Measurements from ENCODE around the gene VMP1.
"Not testable (repeated sequence)": the region's sequence is repeated elsewhere in the genome, so short reads cannot be mapped to it uniquely, and the experiment has no call there.

VMP1 gene

DNA sequence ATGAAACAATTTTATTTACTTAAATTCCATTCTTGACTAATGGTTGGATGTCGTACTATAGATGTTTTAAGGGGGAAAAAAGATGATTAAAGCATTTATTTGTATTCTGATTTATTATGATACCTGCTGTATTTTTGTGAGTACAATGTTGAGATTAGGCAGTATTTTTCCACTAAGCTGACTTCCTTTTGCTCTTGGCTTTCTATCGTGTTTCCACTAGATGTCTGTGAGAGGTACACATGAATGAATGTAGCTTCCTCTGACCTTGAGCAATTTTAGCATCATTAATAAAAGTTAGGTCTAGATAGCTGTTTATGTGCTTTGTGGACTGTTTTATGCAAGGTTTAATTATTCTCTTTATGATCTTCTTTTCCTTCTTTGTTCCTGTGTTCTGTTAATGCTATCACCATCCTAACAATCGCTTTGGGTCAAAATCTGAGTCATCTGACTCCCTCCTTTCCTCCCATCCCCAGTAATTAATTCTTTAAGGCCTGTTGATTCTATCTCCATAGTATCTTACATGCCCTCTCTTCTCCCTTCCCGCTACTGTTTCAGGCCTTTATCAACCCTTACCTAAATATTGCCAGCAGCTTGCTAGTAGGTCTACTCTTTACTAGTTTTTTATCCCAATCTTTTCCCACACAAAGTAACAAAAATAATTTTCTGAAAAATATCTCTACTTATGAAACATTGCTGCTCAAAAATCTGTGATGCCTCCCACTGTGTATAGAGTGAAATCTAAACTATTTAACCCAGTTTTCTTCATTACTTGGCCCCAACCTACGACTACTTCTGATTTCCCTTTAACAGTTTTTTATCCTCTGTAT, 76.0 kb downstream of the VMP1 start:
- Mint-ChIP-seq H3K9me3 (no peaks in the 10 kb centered on the region), H3K4me3 (peak overlapping the region; percentile 79), H3K36me3 (peaks cover 34% of the 10 kb centered on the region), H3K27ac (peak overlapping the region; percentile 96), H3K4me1 (peaks cover 75% of the 10 kb centered on the region), H3K27me3 (no peaks in the 10 kb centered on the region)
- CTCF ChIA-PET, result interaction anchor here (0.5 to 1.7 kb wide), 7 partner anchors 9 to 75 kb away, joined by 3 to 11 read pairs (median 4); no protein-coding TSS in a partner anchor
- no peak for DNase-seq

GRCh38 chr17:59785091-59785799, 77.8 kb downstream of the VMP1 start:
- peaks cover 27% of the 10 kb centered on the region for H3K36me3 Mint-ChIP-seq
- no peaks in the 10 kb centered on the region for H3K9me3 Mint-ChIP-seq
- peaks cover 73% of the 10 kb centered on the region for H3K4me1 Mint-ChIP-seq
- CTCF ChIA-PET, result interaction anchor here (0.7 to 4.4 kb wide), 8 partner anchors 21 to 74 kb away, joined by 3 to 37 read pairs (median 12); no protein-coding TSS in a partner anchor
- H3K27ac Mint-ChIP-seq, result peak overlapping the region; percentile 100
- no peak for DNase-seq
- H3K4me3 Mint-ChIP-seq, result peak overlapping the region; percentile 50
- H3K27me3 Mint-ChIP-seq, result no peaks in the 10 kb centered on the region

- H3K4me1 Mint-ChIP-seq, result peaks cover 71% of the 10 kb centered on the region
- H3K27ac Mint-ChIP-seq, result peak overlapping the region; percentile 100
- CTCF ChIA-PET, result interaction anchor here (0.9 to 4.4 kb wide), 9 partner anchors 22 to 73 kb away, joined by 3 to 37 read pairs (median 9); no protein-coding TSS in a partner anchor
- no peak for DNase-seq
- peak overlapping the region; percentile 67 for H3K4me3 Mint-ChIP-seq
- peaks cover 24% of the 10 kb centered on the region for H3K36me3 Mint-ChIP-seq
- H3K27me3 Mint-ChIP-seq, result no peaks in the 10 kb centered on the region
- H3K9me3 Mint-ChIP-seq, result no peaks in the 10 kb centered on the region
Measured at GRCh38 chr17:59786213-59786535, 78.7 kb downstream of the VMP1 start.

GRCh38 chr17:59786536-59787319, 79.3 kb downstream of the VMP1 start:
- DNase-seq, result peak; percentile 86
- Mint-ChIP-seq H3K4me3 (peak overlapping the region; percentile 67), H3K27me3 (no peaks in the 10 kb centered on the region), H3K4me1 (peaks cover 72% of the 10 kb centered on the region), H3K9me3 (no peaks in the 10 kb centered on the region), H3K27ac (peak overlapping the region; percentile 100), H3K36me3 (peaks cover 26% of the 10 kb centered on the region)
- CTCF ChIA-PET, result interaction anchor here (0.7 to 4.4 kb wide), 8 partner anchors 24 to 72 kb away, joined by 3 to 37 read pairs (median 12); no protein-coding TSS in a partner anchor

DNA sequence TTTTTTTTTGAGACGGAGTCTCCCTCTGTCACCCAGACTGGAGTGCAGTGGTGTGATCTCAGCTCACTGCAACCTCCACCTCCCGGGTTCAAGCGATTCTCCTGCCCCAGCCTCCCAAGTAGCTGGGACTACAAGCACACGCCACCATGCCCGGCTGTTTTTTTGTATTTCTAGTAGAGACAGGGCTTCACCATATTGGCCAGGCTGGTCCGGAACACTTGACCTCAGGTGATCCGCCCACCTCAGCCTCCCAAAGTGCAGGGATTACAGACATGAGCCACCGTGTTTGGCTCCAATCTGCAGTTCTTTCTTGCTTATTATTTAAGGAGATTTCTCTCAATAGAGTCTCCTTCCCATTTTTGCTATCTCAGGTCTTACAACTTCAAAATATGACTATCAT, 82.4 kb downstream of the VMP1 start:
- H3K9me3 Mint-ChIP-seq, DNase-seq, CTCF ChIA-PET, H3K27me3 Mint-ChIP-seq, H3K4me3 Mint-ChIP-seq: not testable (repeated sequence)
- H3K36me3 Mint-ChIP-seq, result peaks cover 28% of the 10 kb centered on the region
- peak overlapping the region; percentile 100 for H3K27ac Mint-ChIP-seq
- H3K4me1 Mint-ChIP-seq, result peaks cover 54% of the 10 kb centered on the region

GRCh38 chr17:59790418-59790817, 83.0 kb downstream of the VMP1 start:
- CTCF ChIA-PET, DNase-seq, H3K9me3 Mint-ChIP-seq, H3K4me3 Mint-ChIP-seq, H3K27me3 Mint-ChIP-seq, H3K27ac Mint-ChIP-seq: not testable (repeated sequence)
- peaks cover 30% of the 10 kb centered on the region for H3K36me3 Mint-ChIP-seq
- H3K4me1 Mint-ChIP-seq, result peaks cover 48% of the 10 kb centered on the region

GRCh38 chr17:59790910-59791309, 83.5 kb downstream of the VMP1 start:
- no peak overlapping the region for H3K4me3 Mint-ChIP-seq
- no peaks in the 10 kb centered on the region for H3K9me3 Mint-ChIP-seq
- H3K4me1 Mint-ChIP-seq, result peaks cover 49% of the 10 kb centered on the region
- peaks cover 32% of the 10 kb centered on the region for H3K36me3 Mint-ChIP-seq
- DNase-seq, result no peak
- no peaks in the 10 kb centered on the region for H3K27me3 Mint-ChIP-seq
- CTCF ChIA-PET, result interaction anchor here (0.6 kb wide), 1 partner anchor 26 kb away, joined by 3 read pairs; no protein-coding TSS in a partner anchor
- no peak overlapping the region for H3K27ac Mint-ChIP-seq

DNA sequence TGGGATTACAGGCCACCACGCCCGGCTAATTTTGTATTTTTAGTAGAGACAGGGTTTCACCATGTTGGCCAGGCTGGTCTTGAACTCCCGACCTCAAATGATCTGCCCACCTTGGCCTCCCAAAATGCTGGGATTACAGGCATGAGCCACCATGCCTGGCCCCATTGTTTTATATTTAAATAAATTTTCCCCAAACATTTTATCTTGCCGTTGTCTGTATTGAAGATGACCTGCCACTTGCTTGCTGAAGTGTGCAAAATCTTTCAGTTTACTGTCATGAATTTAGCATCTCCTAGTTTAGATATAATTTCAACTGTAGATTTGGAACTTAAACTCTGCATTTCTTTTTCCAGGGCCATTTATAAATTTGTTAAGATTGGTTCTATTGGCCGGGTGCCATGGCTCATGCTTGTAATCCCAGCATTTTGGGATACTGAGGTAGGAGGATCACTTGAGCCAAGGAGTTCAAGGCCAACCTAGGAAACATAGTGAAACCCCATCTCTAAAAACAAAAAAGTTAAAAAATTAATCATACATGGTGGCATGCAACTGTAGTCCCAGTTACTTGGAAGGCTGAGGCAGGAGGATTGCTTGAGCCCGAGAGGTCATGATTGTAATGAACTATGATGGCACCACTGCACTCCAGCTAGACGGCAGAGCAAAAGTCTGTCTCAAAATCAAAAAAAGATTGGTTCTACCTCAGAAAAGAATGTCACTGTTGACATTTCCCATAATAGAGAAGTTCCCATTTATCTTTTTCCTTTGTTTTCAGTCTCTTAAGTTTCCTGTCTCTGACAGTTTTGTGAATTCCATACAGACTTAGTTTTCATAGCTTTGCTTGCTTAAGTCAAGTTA, 84.4 kb downstream of the VMP1 start:
- Mint-ChIP-seq H3K27ac (peak overlapping the region; percentile 55), H3K27me3 (no peaks in the 10 kb centered on the region), H3K4me3 (no peak overlapping the region), H3K4me1 (peaks cover 48% of the 10 kb centered on the region), H3K36me3 (peaks cover 36% of the 10 kb centered on the region), H3K9me3 (no peaks in the 10 kb centered on the region)
- no peak for DNase-seq
- CTCF ChIA-PET, result interaction anchor here (0.6 kb wide), 1 partner anchor 27 kb away, joined by 3 read pairs; no protein-coding TSS in a partner anchor

- H3K4me3 Mint-ChIP-seq, DNase-seq, H3K27me3 Mint-ChIP-seq, H3K9me3 Mint-ChIP-seq, CTCF ChIA-PET: not testable (repeated sequence)
- peaks cover 34% of the 10 kb centered on the region for H3K36me3 Mint-ChIP-seq
- H3K4me1 Mint-ChIP-seq, result peaks cover 44% of the 10 kb centered on the region
- H3K27ac Mint-ChIP-seq, result peak overlapping the region; percentile 55
Measured at GRCh38 chr17:59792458-59792823, 85.0 kb downstream of the VMP1 start.

DNA sequence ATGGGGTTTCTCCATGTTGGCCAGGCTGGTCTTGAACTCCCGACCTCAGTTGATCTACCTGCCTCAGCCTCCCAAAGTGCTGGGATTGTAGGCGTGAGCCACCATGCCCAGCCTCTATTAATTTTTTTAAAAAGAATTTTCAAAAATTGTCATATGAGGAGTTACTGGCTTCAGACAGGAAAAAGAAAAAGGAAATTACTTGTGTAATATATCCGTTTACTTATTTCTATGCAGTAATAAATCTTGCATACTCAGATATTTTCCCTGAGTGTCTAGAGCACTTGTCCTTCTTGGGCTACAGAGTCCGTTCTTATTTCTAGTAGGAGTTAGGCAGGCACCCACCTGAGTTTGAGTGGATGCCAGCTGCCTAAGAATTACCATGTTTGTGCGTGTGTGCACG, 85.8 kb downstream of the VMP1 start:
- DNase-seq, result no peak
- no peak overlapping the region for H3K4me3 Mint-ChIP-seq
- no peaks in the 10 kb centered on the region for H3K9me3 Mint-ChIP-seq
- CTCF ChIA-PET, result no interaction called here
- H3K27ac Mint-ChIP-seq, result no peak overlapping the region
- H3K4me1 Mint-ChIP-seq, result peaks cover 46% of the 10 kb centered on the region
- H3K27me3 Mint-ChIP-seq, result no peaks in the 10 kb centered on the region
- peaks cover 32% of the 10 kb centered on the region for H3K36me3 Mint-ChIP-seq

DNA sequence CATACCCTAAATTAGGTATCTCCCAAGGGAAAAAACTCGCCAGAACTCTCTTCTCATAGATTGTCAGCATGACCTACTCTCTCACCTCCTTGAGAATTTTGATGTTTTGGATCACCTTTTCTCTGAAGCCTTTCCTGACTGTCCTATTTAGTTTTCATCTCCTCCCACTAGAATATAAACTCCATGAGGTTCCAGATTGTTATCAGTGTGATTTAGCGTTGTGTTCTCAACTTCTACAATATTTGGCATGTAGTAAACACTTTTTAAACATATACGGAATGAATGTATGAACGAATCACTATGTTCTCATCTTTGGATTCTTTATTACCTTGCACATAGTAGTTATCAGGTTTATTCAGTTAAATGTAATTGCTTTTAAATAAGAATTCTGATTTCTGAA, 88.7 kb downstream of the VMP1 start:
- H3K27ac Mint-ChIP-seq, result no peak overlapping the region
- H3K27me3 Mint-ChIP-seq, result no peaks in the 10 kb centered on the region
- CTCF ChIA-PET, result no interaction called here
- peaks cover 31% of the 10 kb centered on the region for H3K4me1 Mint-ChIP-seq
- H3K9me3 Mint-ChIP-seq, result no peaks in the 10 kb centered on the region
- no peak overlapping the region for H3K4me3 Mint-ChIP-seq
- DNase-seq, result no peak
- H3K36me3 Mint-ChIP-seq, result peaks cover 20% of the 10 kb centered on the region

- peaks cover 29% of the 10 kb centered on the region for H3K4me1 Mint-ChIP-seq
- no peak overlapping the region for H3K4me3 Mint-ChIP-seq
- no peaks in the 10 kb centered on the region for H3K9me3 Mint-ChIP-seq
- CTCF ChIA-PET, result no interaction called here
- DNase-seq, result no peak
- H3K27me3 Mint-ChIP-seq, result no peaks in the 10 kb centered on the region
- H3K36me3 Mint-ChIP-seq, result peaks cover 18% of the 10 kb centered on the region
- H3K27ac Mint-ChIP-seq, result no peak overlapping the region
Measured at GRCh38 chr17:59796785-59797205, 89.3 kb downstream of the VMP1 start.

DNA sequence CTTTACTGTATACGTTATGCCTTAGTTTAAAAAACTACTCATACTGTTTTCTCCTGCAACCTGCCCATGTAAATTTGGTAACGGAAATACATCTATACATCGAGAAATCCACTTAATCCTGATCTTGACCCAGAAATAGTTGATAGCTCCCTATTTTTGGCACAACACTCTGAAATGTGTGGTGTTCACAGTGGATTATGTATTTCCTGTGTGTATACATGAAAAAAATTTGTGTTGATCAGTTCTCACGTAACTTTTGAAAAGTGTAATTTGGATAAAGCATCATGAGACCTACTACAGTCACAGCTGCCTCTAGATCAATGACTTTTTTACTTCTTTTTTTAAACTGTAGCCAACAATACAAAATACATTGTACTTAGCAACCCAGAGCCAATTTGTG, 90.7 kb downstream of the VMP1 start:
- H3K9me3 Mint-ChIP-seq, result no peaks in the 10 kb centered on the region
- CTCF ChIA-PET, result interaction anchor here (1.3 kb wide), 1 partner anchor 27 kb away, joined by 4 read pairs; no protein-coding TSS in a partner anchor
- H3K27ac Mint-ChIP-seq, result peak overlapping the region; percentile 2
- H3K36me3 Mint-ChIP-seq, result peaks cover 15% of the 10 kb centered on the region
- no peak overlapping the region for H3K4me3 Mint-ChIP-seq
- peaks cover 30% of the 10 kb centered on the region for H3K4me1 Mint-ChIP-seq
- no peaks in the 10 kb centered on the region for H3K27me3 Mint-ChIP-seq
- no peak for DNase-seq

All from activated naive CD4-positive, alpha-beta T cell treated with anti-CD3 and anti-CD28 coated beads, Interleukin-2, amount 10 ng/mL, durations not matched to agents 7 days and 5 days (primary cell).